Mesendoderm (in vitro differentiated cells): ENCODE measurements around the gene MAML3.

ENCODE experiments used
- DNase-seq: peaks from one replicate; pipeline ENCODE4 v3.0.0; 2013
- H2AK5ac ChIP-seq: 2 replicates; pipeline ENCODE4 v1.6.1; 2013; ENCODE audit warnings: low read length, inconsistent platforms
- H2BK120ac ChIP-seq: 2 replicates; pipeline ENCODE4 v1.6.1; 2013; ENCODE audit warnings: low read depth, mild to moderate bottlenecking, low read length, moderate library complexity, mixed read lengths
- H2BK15ac ChIP-seq: replicated peaks from 2 replicates; pipeline ENCODE4 v1.6.1; 2013; ENCODE audit warnings: low read depth, mild to moderate bottlenecking, moderate library complexity
- H2BK5ac ChIP-seq: 2 replicates; pipeline ENCODE4 v1.6.1; 2013; ENCODE audit warnings: low read length, inconsistent platforms
- H3K18ac ChIP-seq: 2 replicates; pipeline ENCODE4 v1.6.1; 2013; ENCODE audit warnings: mild to moderate bottlenecking, low read length, mixed read lengths
- H3K23ac ChIP-seq: one replicate; pipeline ENCODE4 v1.6.1; 2013; ENCODE audit warnings: low read length
- H3K27ac ChIP-seq: 2 replicates; pipeline ENCODE4 v1.5.1; 2013; ENCODE audit warnings: low read depth, mild to moderate bottlenecking, inconsistent platforms, low read length, moderate library complexity
- H3K27me3 ChIP-seq: 2 replicates; pipeline ENCODE4 v1.6.1; 2013; ENCODE audit warnings: low read length, control low read depth, mild to moderate bottlenecking, inconsistent platforms; ENCODE audit not compliant: insufficient read depth, poor library complexity
- H3K36me3 ChIP-seq: 2 replicates; pipeline ENCODE4 v1.6.1; 2013; ENCODE audit warnings: low read length, inconsistent platforms; ENCODE audit not compliant: control insufficient read depth, insufficient read depth
- H3K4ac ChIP-seq: one replicate; pipeline ENCODE4 v1.6.1; 2013; ENCODE audit warnings: low read depth, mild to moderate bottlenecking, low read length, moderate library complexity
- H3K4me1 ChIP-seq: 2 replicates; pipeline ENCODE4 v1.6.1; 2013; ENCODE audit warnings: low read depth, low read length, inconsistent platforms; ENCODE audit not compliant: control insufficient read depth
- H3K4me2 ChIP-seq: 2 replicates; pipeline ENCODE4 v1.6.1; 2013; ENCODE audit warnings: low read length
- H3K4me3 ChIP-seq: 2 replicates; pipeline ENCODE4 v1.5.1; 2013; ENCODE audit warnings: mild to moderate bottlenecking, low read length
- H3K56ac ChIP-seq: one replicate; pipeline ENCODE4 v1.6.1; 2013; ENCODE audit warnings: low read length
- H3K79me1 ChIP-seq: 2 replicates; pipeline ENCODE4 v1.6.1; 2013; ENCODE audit warnings: low read length, inconsistent platforms
- H3K79me2 ChIP-seq: 2 replicates; pipeline ENCODE4 v1.6.1; 2013; ENCODE audit warnings: mild to moderate bottlenecking, low read length; ENCODE audit not compliant: control insufficient read depth, insufficient read depth
- H3K9ac ChIP-seq: 2 replicates; pipeline ENCODE4 v1.6.1; 2013; ENCODE audit warnings: low read length, inconsistent platforms
- H4K5ac ChIP-seq: one replicate; pipeline ENCODE4 v1.6.1; 2013; ENCODE audit warnings: low read length
- H4K8ac ChIP-seq: one replicate; pipeline ENCODE4 v1.6.1; 2013; ENCODE audit warnings: low read depth, mild to moderate bottlenecking, control low read depth, low read length, moderate library complexity
- WGBS: extraction: QIAGEN DNeasy Blood & Tissue Kit; methylation state at CpG from one replicate; pipeline ENCODE4 v1.1.7; 2013; ENCODE audit warnings: low lambda C conversion rate, missing lambda C conversion rate; ENCODE audit not compliant: insufficient coverage; ENCODE audit errors: extremely low coverage; 5-methylcytosine and 5-hydroxymethylcytosine counted together

The MAML3 gene

DNA sequence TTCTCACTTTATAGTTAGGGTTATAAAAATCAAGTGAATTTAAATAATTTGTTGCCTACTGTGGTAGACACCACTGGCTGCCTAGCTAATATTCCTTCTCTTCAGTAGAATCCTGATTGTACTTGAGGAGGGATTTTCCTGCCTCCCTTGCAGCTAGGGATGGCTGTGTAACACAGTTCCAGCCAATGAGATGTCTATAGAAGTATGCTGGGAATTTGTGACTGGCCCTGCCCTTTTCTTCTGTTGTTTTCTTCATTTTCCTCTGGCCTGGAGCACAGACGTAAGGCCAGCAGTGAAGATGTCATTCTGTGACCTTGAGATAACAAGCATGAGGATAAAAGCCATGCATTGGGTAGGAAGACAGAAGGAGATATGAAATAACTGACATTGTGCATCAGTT is 343.3 kb downstream of the MAML3 start:
- H3K56ac ChIP-seq, result no peak overlapping the region
- no peaks in the 10 kb centered on the region for H3K79me1 ChIP-seq
- H2BK120ac ChIP-seq, result no peak overlapping the region
- H3K23ac ChIP-seq, result no peak overlapping the region
- no peak overlapping the region for H4K8ac ChIP-seq
- H4K5ac ChIP-seq, result no peak overlapping the region
- H3K36me3 ChIP-seq, result no peaks in the 10 kb centered on the region
- no peak overlapping the region for H3K9ac ChIP-seq
- no peak overlapping the region for H2BK15ac ChIP-seq
- no CpG with 5 or more reads among the region's 1 CpG for WGBS
- H3K79me2 ChIP-seq, result no peaks in the 10 kb centered on the region
- peaks cover 11% of the 10 kb centered on the region for H3K4me1 ChIP-seq
- no peak overlapping the region for H3K18ac ChIP-seq
- H3K27me3 ChIP-seq, result no peaks in the 10 kb centered on the region
- H3K4me2 ChIP-seq, result no peak overlapping the region
- H3K4me3 ChIP-seq, result peak overlapping the region; percentile 9
- DNase-seq, result no peak
- H3K4ac ChIP-seq, result no peak overlapping the region
- H2BK5ac ChIP-seq, result no peak overlapping the region
- H3K27ac ChIP-seq, result no peak overlapping the region
- H2AK5ac ChIP-seq, result no peak overlapping the region

DNA sequence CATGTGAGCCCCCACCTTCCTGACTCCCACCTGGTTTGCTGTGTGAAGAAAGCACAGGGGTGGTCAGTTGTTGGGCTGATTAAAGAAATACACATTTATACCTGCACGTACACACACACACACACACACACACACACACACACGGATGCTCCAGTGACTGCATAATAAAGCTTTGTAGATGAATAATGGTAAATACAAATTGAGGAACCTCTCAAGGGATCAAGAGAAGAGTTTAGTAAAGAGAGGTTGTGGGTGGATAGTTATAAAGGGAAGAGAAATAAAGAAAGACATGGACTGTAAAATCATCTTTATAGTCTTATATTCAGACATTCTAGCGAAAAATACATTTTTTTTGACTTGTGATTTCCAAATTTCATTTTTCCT is 344.2 kb downstream of the MAML3 start:
- no peak overlapping the region for H2BK15ac ChIP-seq
- no peak overlapping the region for H4K8ac ChIP-seq
- no peaks in the 10 kb centered on the region for H3K79me1 ChIP-seq
- H3K56ac ChIP-seq, result no peak overlapping the region
- no CpG with 5 or more reads among the region's 3 CpGs for WGBS
- no peaks in the 10 kb centered on the region for H3K36me3 ChIP-seq
- no peak overlapping the region for H3K4me3 ChIP-seq
- no peak overlapping the region for H4K5ac ChIP-seq
- H2AK5ac ChIP-seq, result no peak overlapping the region
- DNase-seq, result no peak
- H3K79me2 ChIP-seq, result no peaks in the 10 kb centered on the region
- H3K27me3 ChIP-seq, result no peaks in the 10 kb centered on the region
- no peak overlapping the region for H3K4ac ChIP-seq
- no peak overlapping the region for H2BK5ac ChIP-seq
- no peak overlapping the region for H3K4me2 ChIP-seq
- H2BK120ac ChIP-seq, result no peak overlapping the region
- H3K9ac ChIP-seq, result no peak overlapping the region
- H3K27ac ChIP-seq, result no peak overlapping the region
- H3K23ac ChIP-seq, result no peak overlapping the region
- no peak overlapping the region for H3K18ac ChIP-seq
- H3K4me1 ChIP-seq, result peaks cover 11% of the 10 kb centered on the region

DNA sequence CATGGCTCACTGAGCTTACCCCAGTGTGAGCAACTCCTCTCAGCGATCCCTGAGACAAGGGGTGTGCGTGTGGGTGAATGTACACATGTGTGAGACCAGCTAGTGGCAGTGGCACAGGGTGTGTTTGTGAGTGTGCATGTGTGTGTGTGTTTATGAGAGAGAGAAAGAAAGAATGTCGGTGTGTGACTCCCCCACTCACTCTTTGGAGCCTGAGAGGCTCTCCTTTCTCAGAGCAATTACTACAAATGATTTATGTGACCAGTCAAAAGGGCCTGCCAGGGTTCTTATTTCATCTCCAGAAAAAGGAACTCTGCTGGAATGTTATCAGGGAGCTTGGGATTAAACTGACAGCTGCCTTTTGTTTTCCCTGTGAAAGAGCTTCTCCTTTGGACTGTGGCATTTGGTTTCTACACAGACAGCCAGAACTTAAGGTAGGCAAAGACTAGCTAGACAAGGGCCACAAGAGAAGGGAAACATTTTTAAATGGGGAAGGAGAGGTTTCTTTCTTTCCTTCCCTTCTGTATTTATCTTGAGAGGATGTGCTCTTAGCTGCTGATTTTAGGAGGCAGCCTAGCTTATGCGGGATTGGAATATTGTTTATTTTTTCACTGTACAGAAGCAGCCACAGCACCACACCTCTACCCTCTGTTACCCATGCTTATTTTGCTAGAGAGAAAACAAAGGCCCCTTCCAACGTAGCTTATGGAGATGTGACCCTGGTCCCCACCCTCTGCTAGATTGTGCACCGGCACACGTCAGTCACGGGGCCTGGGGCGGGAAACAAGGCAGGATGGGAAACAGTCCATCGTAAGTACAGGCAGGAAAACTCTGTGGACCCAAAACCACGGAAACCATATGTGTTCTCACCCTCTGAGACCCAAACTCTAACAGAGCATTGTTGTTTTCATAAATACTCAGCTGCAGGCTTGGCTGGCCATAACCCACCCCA is 344.9 kb downstream of the MAML3 start:
- H4K5ac ChIP-seq, result no peak overlapping the region
- H3K36me3 ChIP-seq, result no peaks in the 10 kb centered on the region
- no peaks in the 10 kb centered on the region for H3K27me3 ChIP-seq
- no peak overlapping the region for H2AK5ac ChIP-seq
- no peak overlapping the region for H2BK15ac ChIP-seq
- H2BK5ac ChIP-seq, result no peak overlapping the region
- WGBS, result no CpG with 5 or more reads among the region's 11 CpGs
- H3K56ac ChIP-seq, result peak overlapping the region; percentile 51
- DNase-seq, result no peak
- peaks cover 6% of the 10 kb centered on the region for H3K4me1 ChIP-seq
- H3K27ac ChIP-seq, result no peak overlapping the region
- no peak overlapping the region for H3K18ac ChIP-seq
- H3K4me3 ChIP-seq, result no peak overlapping the region
- no peak overlapping the region for H3K4me2 ChIP-seq
- no peak overlapping the region for H2BK120ac ChIP-seq
- H4K8ac ChIP-seq, result no peak overlapping the region
- no peak overlapping the region for H3K23ac ChIP-seq
- no peak overlapping the region for H3K9ac ChIP-seq
- H3K79me2 ChIP-seq, result no peaks in the 10 kb centered on the region
- H3K79me1 ChIP-seq, result no peaks in the 10 kb centered on the region
- no peak overlapping the region for H3K4ac ChIP-seq

DNA sequence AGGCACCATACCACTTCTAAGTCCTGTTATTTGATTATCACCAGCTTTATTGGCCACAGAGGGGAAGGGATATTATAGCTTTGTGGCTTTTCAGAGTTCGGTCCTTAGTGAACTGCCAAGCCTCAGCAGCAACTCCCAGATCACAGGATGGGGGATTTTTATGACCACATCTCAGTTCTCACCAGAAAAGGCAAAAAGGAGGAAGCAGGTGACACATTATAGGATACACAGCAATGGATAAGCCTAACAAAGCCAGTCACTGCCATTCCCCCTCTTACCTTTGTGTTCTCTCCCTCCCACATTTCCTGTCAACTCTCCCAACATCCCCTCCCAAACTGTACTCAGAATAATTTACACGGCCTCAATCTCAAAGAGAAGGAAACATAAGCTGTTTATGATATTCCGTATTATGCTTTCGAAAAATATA is 345.6 kb downstream of the MAML3 start:
- Histone ChIP-seq H3K79me1 (no peaks in the 10 kb centered on the region), H4K8ac (no peak overlapping the region), H3K79me2 (no peaks in the 10 kb centered on the region), H3K36me3 (no peaks in the 10 kb centered on the region), H3K23ac (no peak overlapping the region), H2AK5ac (no peak overlapping the region), H3K56ac (no peak overlapping the region), H3K18ac (no peak overlapping the region), H4K5ac (no peak overlapping the region), H3K4me3 (no peak overlapping the region), H3K4me1 (peaks cover 6% of the 10 kb centered on the region), H3K27ac (no peak overlapping the region), H3K9ac (no peak overlapping the region), H2BK15ac (no peak overlapping the region), H3K27me3 (no peaks in the 10 kb centered on the region), H3K4ac (no peak overlapping the region), H3K4me2 (no peak overlapping the region), H2BK120ac (no peak overlapping the region), H2BK5ac (no peak overlapping the region)
- no peak for DNase-seq
- no CpG with 5 or more reads among the region's 4 CpGs for WGBS

DNA sequence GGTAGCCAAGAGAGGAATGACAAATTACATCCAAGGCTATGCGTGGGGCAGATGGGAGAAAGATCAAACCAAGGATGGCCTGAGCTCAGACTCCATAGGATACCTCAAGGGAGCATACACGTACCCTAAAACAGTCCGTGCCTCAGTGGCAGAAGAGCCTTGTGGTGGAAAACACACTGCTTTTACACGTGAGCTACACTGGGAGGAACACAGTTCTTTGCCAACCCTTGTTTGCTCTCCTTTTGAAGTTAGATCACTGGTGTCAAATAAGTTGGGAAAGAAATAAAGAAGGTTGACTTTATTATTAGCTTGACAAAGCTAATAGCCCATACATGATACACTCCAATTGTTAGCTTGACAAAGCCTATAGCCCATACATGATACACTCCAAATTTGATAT is 346.5 kb downstream of the MAML3 start:
- no peak overlapping the region for H2BK120ac ChIP-seq
- H3K27me3 ChIP-seq, result no peaks in the 10 kb centered on the region
- no peaks in the 10 kb centered on the region for H3K79me1 ChIP-seq
- no peak for DNase-seq
- H2BK15ac ChIP-seq, result no peak overlapping the region
- no peaks in the 10 kb centered on the region for H3K79me2 ChIP-seq
- no peak overlapping the region for H3K4ac ChIP-seq
- H4K8ac ChIP-seq, result no peak overlapping the region
- H3K4me2 ChIP-seq, result no peak overlapping the region
- H4K5ac ChIP-seq, result no peak overlapping the region
- no peaks in the 10 kb centered on the region for H3K36me3 ChIP-seq
- H3K27ac ChIP-seq, result no peak overlapping the region
- no peak overlapping the region for H3K18ac ChIP-seq
- no peak overlapping the region for H3K23ac ChIP-seq
- WGBS, result no CpG with 5 or more reads among the region's 4 CpGs
- H3K56ac ChIP-seq, result no peak overlapping the region
- no peak overlapping the region for H3K9ac ChIP-seq
- H2BK5ac ChIP-seq, result no peak overlapping the region
- peaks cover 6% of the 10 kb centered on the region for H3K4me1 ChIP-seq
- H2AK5ac ChIP-seq, result no peak overlapping the region
- H3K4me3 ChIP-seq, result no peak overlapping the region

DNA sequence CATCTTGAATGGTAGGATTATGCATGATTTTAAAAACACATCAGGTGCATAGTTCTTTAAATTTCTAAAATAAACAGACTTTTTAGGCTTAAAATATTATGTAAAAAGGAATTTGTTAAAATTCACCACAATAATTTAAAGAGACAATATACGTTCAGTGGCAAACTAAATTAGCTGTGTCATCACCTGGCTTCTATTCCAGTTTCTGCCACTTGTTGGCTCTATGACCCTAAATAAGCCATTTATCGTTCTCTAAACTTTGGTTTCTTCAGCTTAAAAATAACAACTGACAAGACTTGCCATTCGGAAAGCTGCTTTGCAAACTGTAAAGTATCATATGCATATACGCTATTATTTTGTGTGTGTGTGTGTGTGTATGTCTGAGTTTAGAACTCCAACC is 347.1 kb downstream of the MAML3 start:
- DNase-seq, result no peak
- Histone ChIP-seq H2BK120ac (no peak overlapping the region), H3K4ac (no peak overlapping the region), H3K27ac (no peak overlapping the region), H3K56ac (no peak overlapping the region), H3K79me1 (no peaks in the 10 kb centered on the region), H3K4me3 (no peak overlapping the region), H2BK15ac (no peak overlapping the region), H4K5ac (no peak overlapping the region), H2AK5ac (no peak overlapping the region), H3K27me3 (no peaks in the 10 kb centered on the region), H3K4me2 (no peak overlapping the region), H2BK5ac (no peak overlapping the region), H3K79me2 (no peaks in the 10 kb centered on the region), H4K8ac (no peak overlapping the region), H3K4me1 (peaks cover 4% of the 10 kb centered on the region), H3K36me3 (no peaks in the 10 kb centered on the region), H3K18ac (no peak overlapping the region), H3K9ac (no peak overlapping the region), H3K23ac (no peak overlapping the region)
- WGBS, result no CpG with 5 or more reads among the region's 4 CpGs
